HG03469 (cell line): ENCODE results near the gene SPCS3.
A peak's percentile ranks its signal among the peaks of the same experiment; 100 is the strongest.
"Not testable (repeated sequence)": the region's sequence is repeated elsewhere in the genome, so short reads cannot be mapped to it uniquely, and the experiment has no call there.

Source experiments
- ATAC-seq: cut with Tn5 transposase; IDR thresholded peaks from one replicate; pipeline ENCODE4 v1.9.1; 2021; ENCODE audit warnings: mild to moderate bottlenecking, moderate library complexity, moderate number of reproducible peaks; ENCODE audit not compliant: unreplicated experiment

SPCS3 gene

DNA sequence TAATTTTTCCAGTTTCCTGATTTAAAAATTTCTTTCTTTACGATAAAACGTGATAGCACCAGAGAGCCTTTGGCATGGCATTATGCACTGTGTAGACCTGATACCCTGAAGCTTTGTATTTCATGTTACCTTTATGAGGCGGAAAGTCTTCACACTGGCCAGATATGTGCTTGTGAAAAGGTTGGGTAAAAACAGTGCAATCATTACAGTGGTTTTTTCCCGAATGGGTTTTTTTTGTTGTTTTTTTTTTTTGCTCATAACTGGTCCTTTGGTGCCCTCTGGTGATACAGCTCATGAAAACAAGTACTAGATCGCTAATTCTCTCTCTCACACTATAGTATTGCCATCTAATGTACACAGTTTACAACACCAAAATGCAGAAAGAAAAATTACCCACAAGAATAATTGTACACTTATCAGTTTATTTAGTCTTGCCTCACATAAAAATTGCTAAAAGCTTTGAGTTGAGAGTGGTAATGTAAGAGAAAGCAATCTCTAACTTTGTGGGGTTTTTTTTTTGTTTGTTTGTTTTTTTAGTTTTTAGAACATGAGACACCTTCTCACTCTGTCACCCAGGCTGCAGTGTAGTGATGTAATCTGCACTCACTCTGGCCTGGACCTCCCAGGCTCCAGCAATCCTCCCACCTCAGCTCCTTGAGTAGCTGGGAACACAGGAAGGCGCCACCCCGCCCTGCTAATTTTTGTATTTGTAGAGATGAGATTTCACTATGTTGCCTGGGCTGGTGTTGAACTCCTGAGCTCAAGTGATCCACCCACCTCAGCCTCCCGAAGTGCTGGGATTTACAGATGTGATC is 21.3 kb downstream of the SPCS3 start:
- ATAC-seq = peak; percentile 86

DNA sequence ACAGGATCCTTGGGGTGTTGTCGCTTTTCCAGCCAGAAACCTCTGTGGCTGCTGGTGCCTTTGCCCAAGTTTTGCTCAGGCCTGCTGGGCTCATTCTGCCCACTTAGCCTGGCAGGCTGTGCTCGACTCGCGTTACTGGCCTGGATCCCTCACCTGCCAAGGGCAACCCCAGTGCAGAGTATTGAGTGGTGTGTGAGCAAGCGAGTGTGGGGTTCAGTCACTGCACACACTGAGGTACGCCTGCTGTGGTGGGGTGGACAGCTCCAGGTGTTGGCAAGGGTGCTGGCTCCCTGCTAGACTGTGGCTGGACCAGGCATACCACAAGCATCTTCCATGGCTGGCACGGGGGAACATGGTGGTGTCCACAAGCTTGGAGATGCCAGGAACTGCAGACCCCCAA is 22.6 kb downstream of the SPCS3 start:
- ATAC-seq = no peak

- no peak for ATAC-seq
These were observed 23.5 kb downstream of the SPCS3 start for GRCh38 chr4:176343286-176343685.

DNA sequence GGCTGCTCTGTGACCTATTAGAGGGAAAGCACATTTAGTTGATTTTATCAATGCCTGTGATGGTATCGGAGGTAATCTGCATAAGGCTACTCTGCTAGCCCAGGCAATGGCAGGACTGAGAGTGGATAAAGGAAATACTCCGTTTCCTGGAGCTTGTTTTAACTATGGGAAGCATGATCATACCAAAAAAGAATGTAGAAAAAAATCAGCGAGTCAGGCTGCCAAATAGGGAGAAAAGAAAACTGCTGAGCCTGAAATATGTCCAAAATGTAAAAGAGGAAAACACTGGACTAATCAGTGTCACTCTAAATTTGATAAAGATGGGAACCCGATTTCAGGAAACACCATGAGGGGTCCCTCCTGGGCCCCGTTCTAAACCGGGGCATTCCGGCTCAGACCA is 25.6 kb downstream of the SPCS3 start:
- not testable (repeated sequence) for ATAC-seq

- ATAC-seq = not testable (repeated sequence)
These were observed 27.1 kb downstream of the SPCS3 start for GRCh38 chr4:176346836-176347235.

- no peak for ATAC-seq
These were observed 30.9 kb downstream of the SPCS3 start for GRCh38 chr4:176350671-176351070.

GRCh38 chr4:176354884-176355283 is 35.1 kb downstream of the SPCS3 start:
- no peak for ATAC-seq

- peak; percentile 99 for ATAC-seq
These were observed 37.8 kb downstream of the SPCS3 start for GRCh38 chr4:176357359-176358082.

- ATAC-seq = no peak
These were observed 38.3 kb downstream of the SPCS3 start for GRCh38 chr4:176358083-176358469.

GRCh38 chr4:176359590-176359989 is 39.8 kb downstream of the SPCS3 start:
- ATAC-seq = no peak

- ATAC-seq = no peak
These were observed 40.7 kb downstream of the SPCS3 start for GRCh38 chr4:176360446-176360845.

DNA sequence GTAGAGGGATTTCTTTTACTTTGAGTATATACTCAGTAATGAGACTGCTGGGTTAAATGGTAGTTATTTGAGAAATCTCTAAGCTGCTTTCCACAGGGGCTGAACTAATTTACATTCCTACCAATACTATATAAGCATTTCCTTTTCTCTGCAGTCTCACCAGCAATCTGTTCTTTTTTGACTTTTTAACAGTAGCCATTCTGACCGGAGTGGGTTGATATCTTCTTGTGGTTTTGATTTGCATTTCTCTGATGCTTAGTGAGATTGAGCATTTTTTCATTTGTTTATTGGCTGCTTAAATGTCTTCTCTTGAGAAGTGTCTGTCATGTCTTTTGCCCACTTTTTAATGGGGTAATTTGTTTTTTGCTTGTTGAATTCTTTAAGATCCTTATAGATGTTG is 43.3 kb downstream of the SPCS3 start:
- peak; percentile 77 for ATAC-seq

DNA sequence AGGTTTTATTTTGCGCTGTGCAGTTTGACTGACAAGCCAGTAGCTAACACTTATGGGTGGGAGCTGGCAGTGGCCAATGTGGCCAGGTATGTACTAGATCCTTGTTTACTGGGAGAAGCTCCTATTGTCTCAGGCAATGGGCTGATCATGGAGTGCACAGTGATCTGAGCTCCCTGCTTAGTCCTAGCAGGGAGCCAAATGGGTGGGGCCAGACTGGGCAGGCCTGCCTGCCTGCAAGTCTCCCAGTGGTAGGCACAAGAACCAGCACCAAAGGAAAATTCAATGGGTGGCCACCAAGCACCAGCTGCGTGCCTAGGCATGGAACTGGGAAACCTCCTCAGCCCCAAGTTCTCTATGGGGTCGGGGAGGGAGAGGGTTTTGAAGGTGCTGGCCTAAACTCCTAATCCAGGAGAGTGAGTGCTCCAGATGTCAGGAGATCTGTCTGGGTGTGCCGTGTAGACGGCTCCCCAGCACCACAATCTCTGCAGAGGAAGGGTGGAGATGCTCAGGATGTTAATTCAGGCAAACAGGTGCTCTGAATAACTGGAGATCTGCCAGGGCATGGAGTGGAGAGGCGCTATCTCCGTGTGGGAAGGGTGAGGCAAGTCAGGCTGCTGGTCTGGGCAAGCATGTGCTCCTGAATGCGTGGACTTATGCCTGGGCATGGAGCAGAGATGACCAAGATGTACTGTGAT is 48.2 kb downstream of the SPCS3 start:
- ATAC-seq = no peak

GRCh38 chr4:176376032-176376614 is 56.4 kb downstream of the SPCS3 start:
- ATAC-seq = no peak

DNA sequence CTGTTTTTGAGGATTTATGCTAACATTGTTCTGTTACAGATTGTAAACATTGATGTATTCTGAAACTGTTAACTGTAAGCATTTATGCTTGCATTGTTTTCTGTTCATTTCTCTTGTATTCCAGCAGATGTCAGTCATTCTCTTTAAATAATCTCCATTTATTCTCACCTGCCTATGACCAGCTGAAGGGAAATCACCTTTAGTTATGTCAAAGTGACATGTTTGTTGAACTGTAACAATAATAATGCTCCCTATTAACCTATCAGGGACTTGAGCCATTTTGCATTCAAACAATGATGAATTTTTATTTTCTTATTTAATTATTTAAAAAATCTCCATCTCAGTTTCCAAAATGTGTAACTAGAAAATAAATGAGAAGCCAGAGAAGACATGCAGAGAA is 58.0 kb downstream of the SPCS3 start:
- ATAC-seq = peak; percentile 88

DNA sequence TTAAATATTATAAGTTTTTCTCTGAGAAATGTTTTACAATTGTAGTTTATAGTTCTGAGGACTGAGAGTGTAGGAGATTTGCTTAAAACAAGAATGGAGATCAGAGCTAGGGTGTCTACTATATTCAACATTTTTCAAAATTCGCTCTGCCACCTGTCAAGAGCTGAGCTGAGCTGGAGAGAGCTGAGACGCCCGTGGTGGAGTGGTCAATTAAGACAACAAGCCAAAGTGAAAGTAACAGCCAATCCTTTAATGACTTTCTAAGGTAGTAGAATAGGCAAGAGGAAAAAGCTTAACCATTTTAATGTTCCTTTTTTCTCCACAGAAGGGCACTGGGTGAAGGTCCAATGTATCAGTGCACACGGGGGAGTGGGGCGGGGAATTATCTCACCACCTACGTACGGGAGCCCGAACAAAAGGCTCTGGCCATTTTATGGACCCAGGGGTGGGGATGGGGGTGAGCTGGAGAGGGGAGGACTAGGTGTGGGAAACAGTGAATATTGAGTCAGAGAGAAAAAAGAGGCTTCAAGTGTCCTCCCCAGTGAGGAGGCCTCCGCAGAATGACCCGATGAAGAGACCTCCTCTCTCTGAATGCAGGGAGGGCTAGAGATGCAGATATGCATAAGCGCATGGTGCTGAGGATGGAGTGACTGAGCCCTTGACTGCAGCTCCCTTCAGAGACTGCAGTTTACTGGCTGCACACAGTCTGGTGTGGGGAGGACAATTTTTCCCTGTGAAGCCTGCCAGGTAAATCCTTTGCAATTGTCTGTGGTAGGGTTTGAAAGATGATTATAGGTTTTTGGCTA is 60.8 kb downstream of the SPCS3 start:
- no peak for ATAC-seq
